HepG2 (cell line): ENCODE data around the gene LRRC4C. TPM values are rescaled to one million over a fixed set of nuclear protein-coding genes. Genes with fewer than 3 reads are reported as not detected.

Experiments used
- ATAC-seq: fragments of 200-7000 bp; cut with Tn5 transposase; 3 replicates; pipeline ENCODE4 v1.9.1; 2020; ENCODE audit warnings: mild to moderate bottlenecking, moderate library complexity
- BruUV-seq: library from RNA; stranded (reverse); fragments of 400-500 nt; replicated peaks from 2 replicates; lab custom pipeline; 2021; lab: Mats Ljungman, UMichigan
- CTCF ChIA-PET: fragments of 300-600 bp; formaldehyde crosslinking; extraction: SDS; loops from one replicate; lab custom pipeline; 2021; ENCODE audit warnings: low total read pairs, inconsistent platforms, low intra/inter-chr PET ratio; lab: Yijun Ruan, JAX
- POLR2A ChIA-PET: fragments of 350-600 bp; sonication (Branson Sonifier 250); formaldehyde crosslinking; loops from one replicate; lab custom pipeline; 2020; ENCODE audit warnings: antibody characterized with exemption, inconsistent platforms; lab: Yijun Ruan, JAX
- DNase-seq: peaks from one replicate; pipeline ENCODE4 v3.0.0-alpha.2; 2015; ENCODE audit warnings: low spot score
- FAIRE-seq: peaks from 3 replicates; lab custom pipeline; 2011; peaks lifted over from hg19 to GRCh38; lab: Jason Lieb, UNC
- H2AFZ ChIP-seq: one replicate; pipeline ENCODE4 v1.6.1; 2011; ENCODE audit warnings: low read length, inconsistent platforms
- H3K27ac ChIP-seq: fragments of 300-600 bp; 3 replicates; pipeline ENCODE4 v1.8.0; 2011; ENCODE audit warnings: mixed run types, mild to moderate bottlenecking, mixed read lengths, low read length, inconsistent platforms; ENCODE audit not compliant: insufficient read depth; ENCODE audit errors: extremely low read length
- H3K27me3 ChIP-seq, 2 experiments: fragments of 200-600 bp in 1 of 2; 2 replicates in 1 of 2; 3 replicates in 1 of 2; pipeline versions ENCODE4 v1.6.0 to v1.8.0; 2011; ENCODE audit warnings: low read length in 2 of 2, mild to moderate bottlenecking in 2 of 2, moderate library complexity in 2 of 2, inconsistent platforms in 1 of 2; ENCODE audit not compliant: insufficient read depth in 2 of 2, control insufficient read depth in 1 of 2
- H3K36me3 ChIP-seq, 2 experiments: fragments of 200-600 bp in 1 of 2; replicated peaks in 1 of 2; 2 replicates in 1 of 2; 3 replicates in 1 of 2; pipeline versions ENCODE4 v1.5.1 to v1.8.0; 2011; ENCODE audit warnings: low read length in 2 of 2, inconsistent platforms in 1 of 2; ENCODE audit not compliant: insufficient read depth in 2 of 2, control insufficient read depth in 1 of 2
- H3K4me1 ChIP-seq: 2 replicates; pipeline ENCODE4 v1.5.1; 2012; ENCODE audit warnings: low read length, inconsistent platforms; ENCODE audit not compliant: insufficient read depth
- H3K4me2 ChIP-seq: 2 replicates; pipeline ENCODE4 v1.6.0; 2011; ENCODE audit warnings: low read depth, low read length, inconsistent platforms
- H3K4me3 ChIP-seq, 3 experiments: fragments of 200-600 bp in 1 of 3; sonication (generic), shearing (Covaris generic) in 1 of 3; replicated peaks in 1 of 3; 2 replicates each; pipeline ENCODE4 v1.5.1; 2011 to 2016; ENCODE audit warnings: low read length in 3 of 3, inconsistent platforms in 2 of 3, low read depth in 2 of 3, mild to moderate bottlenecking in 2 of 3, control low read depth in 1 of 3, mixed read lengths in 1 of 3; ENCODE audit not compliant: insufficient read depth in 1 of 3
- H3K79me2 ChIP-seq: one replicate; pipeline ENCODE4 v1.6.1; 2011; ENCODE audit warnings: low read length, inconsistent platforms; ENCODE audit not compliant: insufficient read depth
- H3K9ac ChIP-seq: 2 replicates; pipeline ENCODE4 v1.6.0; 2011; ENCODE audit warnings: mild to moderate bottlenecking, low read depth, low read length, inconsistent platforms; ENCODE audit not compliant: insufficient read depth
- H3K9me3 ChIP-seq: 2 replicates; pipeline ENCODE4 v1.5.1; 2012; ENCODE audit warnings: mild to moderate bottlenecking, low read length
- H4K20me1 ChIP-seq: 2 replicates; pipeline ENCODE4 v1.6.0; 2011; ENCODE audit warnings: inconsistent platforms, mild to moderate bottlenecking, low read length, moderate library complexity; ENCODE audit not compliant: insufficient read depth
- FOXO1 ChIP-seq: sonication (generic); formaldehyde crosslinking; IDR thresholded peaks from 2 replicates; pipeline ENCODE4 v1.4.0; 2020; ENCODE audit warnings: missing genetic modification reagents
- HES4 ChIP-seq: sonication (generic); formaldehyde crosslinking; IDR thresholded peaks from 2 replicates; pipeline ENCODE4 v1.9.0; 2021; ENCODE audit warnings: mild to moderate bottlenecking, missing genetic modification reagents, borderline replicate concordance
- HMG20B ChIP-seq: conservative IDR thresholded peaks from 2 replicates; pipeline ENCODE4 v1.6.1; 2016; ENCODE audit warnings: missing genetic modification reagents, missing compliant biosample characterization
- NFATC3 ChIP-seq: sonication (generic); formaldehyde crosslinking; IDR thresholded peaks from 2 replicates; pipeline ENCODE4 v1.5.1; 2020; ENCODE audit warnings: mild to moderate bottlenecking, missing genetic modification reagents
- PHF20 ChIP-seq: sonication (generic); formaldehyde crosslinking; IDR thresholded peaks from 2 replicates; pipeline ENCODE4 v1.5.0; 2020; ENCODE audit warnings: mild to moderate bottlenecking, missing genetic modification reagents
- PRPF4 ChIP-seq: fragments of 200-400 bp; formaldehyde crosslinking; IDR thresholded peaks from 2 replicates; pipeline ENCODE4 v1.6.1; 2016; ENCODE audit warnings: low read length, low read depth; ENCODE audit not compliant: poor library complexity, severe bottlenecking
- SETDB1 ChIP-seq: sonication (generic); formaldehyde crosslinking; IDR thresholded peaks from 2 replicates; pipeline ENCODE4 v1.5.1; 2020; ENCODE audit warnings: missing genetic modification reagents, mild to moderate bottlenecking, borderline replicate concordance
- TARDBP ChIP-seq: sonication (generic); formaldehyde crosslinking; IDR thresholded peaks from 2 replicates; pipeline ENCODE4 v1.8.0; 2022; ENCODE audit warnings: mild to moderate bottlenecking, missing genetic modification reagents
- TBP ChIP-seq: sonication (generic); formaldehyde crosslinking; IDR thresholded peaks from 2 replicates; pipeline ENCODE4 v1.5.0; 2020; ENCODE audit warnings: missing genetic modification reagents
- U2AF2 ChIP-seq: fragments of 200-400 bp; formaldehyde crosslinking; IDR thresholded peaks from 2 replicates; pipeline ENCODE4 v1.6.1; 2017; ENCODE audit warnings: low read depth, mild to moderate bottlenecking, low read length
- ZBTB3 ChIP-seq: sonication (generic); formaldehyde crosslinking; IDR thresholded peaks from 2 replicates; pipeline ENCODE4 v1.4.0; 2020; ENCODE audit warnings: low read depth, mild to moderate bottlenecking, moderate library complexity, missing genetic modification reagents, borderline replicate concordance
- ZMYM4 ChIP-seq: sonication (generic); formaldehyde crosslinking; IDR thresholded peaks from 2 replicates; pipeline ENCODE4 v1.8.1; 2023; ENCODE audit warnings: mild to moderate bottlenecking, missing genetic modification reagents
- WGBS: methylation state at CpG from one replicate; pipeline ENCODE4 v1.1.6; 2017; ENCODE audit warnings: low lambda C conversion rate; 5-methylcytosine and 5-hydroxymethylcytosine counted together
- in situ Hi-C: cut with HindIII; loops from 2 replicates; pipeline ENCODE4 v1.10.0; 2017; ENCODE audit warnings: low pct_unique_long_range_greater_than_20kb; ENCODE audit not compliant: extremely low pct_ligation_motif_present
- intact Hi-C: fragments of 100-400 bp; cut with micrococcal nuclease; formaldehyde crosslinking; loops from one replicate; pipeline ENCODE4 v1.10.0; 2022; ENCODE audit not compliant: unreplicated experiment
- polyA plus RNA-seq, 8 experiments: library from polyadenylated mRNA; depleted of rRNA in 3 of 8; stranded (reverse) in 7 of 8; unstranded in 1 of 8; fragments of >200 nt; fragmentation: Illumina TruSeq in 4 of 8; extraction: Trizol in 4 of 8; gene quantifications; 2 replicates each; pipeline versions ENCODE4 v1.2.1 to v1.2.3, GENCODE V29; 2011 to 2016; ENCODE audit warnings: low read depth in 4 of 8, missing spikeins in 1 of 8, mixed read lengths in 1 of 8; ENCODE audit not compliant: insufficient read depth in 1 of 8
- total RNA-seq, 5 experiments: library from RNA; depleted of rRNA; stranded (reverse); fragments of >200 nt; fragmentation: Illumina TruSeq; extraction: Trizol; gene quantifications; 2 replicates each; pipeline ENCODE4 v1.2.3, GENCODE V29; 2016; ENCODE audit warnings: low read depth in 1 of 5
- TF ChIP-seq, protein P1 (sequence below): sonication (generic); formaldehyde crosslinking; IDR thresholded peaks from 2 replicates; pipeline ENCODE4 v1.4.0; 2020; ENCODE audit warnings: missing genetic modification reagents, borderline replicate concordance
- TF ChIP-seq, protein P2 (sequence below): IDR thresholded peaks from 2 replicates; pipeline ENCODE4 v1.6.1; 2016; ENCODE audit warnings: missing compliant biosample characterization, missing genetic modification reagents, borderline replicate concordance
- TF ChIP-seq, protein P3 (sequence below), 2 experiments: sonication (generic) in 1 of 2; formaldehyde crosslinking in 1 of 2; IDR thresholded peaks; 2 replicates each; pipeline versions ENCODE4 v1.4.0 to v1.6.1; 2018 to 2020; ENCODE audit warnings: missing genetic modification reagents in 2 of 2, borderline replicate concordance in 1 of 2, low read depth in 1 of 2, mild to moderate bottlenecking in 1 of 2, missing biosample characterization in 1 of 2
- TF ChIP-seq, protein P4 (sequence below): sonication (generic); formaldehyde crosslinking; IDR thresholded peaks from 2 replicates; pipeline ENCODE4 v1.4.0; 2020; ENCODE audit warnings: mild to moderate bottlenecking, missing genetic modification reagents
- TF ChIP-seq, protein P5 (sequence below): sonication (generic); formaldehyde crosslinking; conservative IDR thresholded peaks from 2 replicates; pipeline ENCODE4 v1.4.0; 2020; ENCODE audit warnings: missing genetic modification reagents

The LRRC4C gene
- total and polyA plus RNA-seq, 2 of the 13 experiments (the other 11 are each of a cell fraction or from before 2014, with no cell fraction given) = not detected

DNA sequence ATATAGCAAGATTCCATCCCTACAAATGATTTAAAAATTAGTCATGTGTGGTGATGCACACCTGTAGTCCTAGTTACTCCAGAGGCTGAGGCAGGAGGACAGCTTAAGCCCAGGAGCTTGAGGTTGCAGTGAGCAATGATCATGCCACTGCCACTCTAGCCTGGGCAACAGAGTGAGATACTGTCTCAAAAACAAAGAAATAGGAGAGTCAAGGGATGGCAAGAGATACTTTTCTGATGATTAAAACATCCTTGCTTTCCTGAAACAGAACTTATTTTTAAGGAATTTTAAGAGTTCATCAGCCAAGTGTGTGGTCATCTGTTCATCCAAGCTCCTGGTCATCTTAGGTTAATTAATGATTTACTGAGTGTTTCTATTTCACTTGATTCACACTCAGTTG, 1252.0 kb downstream of the LRRC4C start (continued):
- TF ChIP-seq, protein P1, sequence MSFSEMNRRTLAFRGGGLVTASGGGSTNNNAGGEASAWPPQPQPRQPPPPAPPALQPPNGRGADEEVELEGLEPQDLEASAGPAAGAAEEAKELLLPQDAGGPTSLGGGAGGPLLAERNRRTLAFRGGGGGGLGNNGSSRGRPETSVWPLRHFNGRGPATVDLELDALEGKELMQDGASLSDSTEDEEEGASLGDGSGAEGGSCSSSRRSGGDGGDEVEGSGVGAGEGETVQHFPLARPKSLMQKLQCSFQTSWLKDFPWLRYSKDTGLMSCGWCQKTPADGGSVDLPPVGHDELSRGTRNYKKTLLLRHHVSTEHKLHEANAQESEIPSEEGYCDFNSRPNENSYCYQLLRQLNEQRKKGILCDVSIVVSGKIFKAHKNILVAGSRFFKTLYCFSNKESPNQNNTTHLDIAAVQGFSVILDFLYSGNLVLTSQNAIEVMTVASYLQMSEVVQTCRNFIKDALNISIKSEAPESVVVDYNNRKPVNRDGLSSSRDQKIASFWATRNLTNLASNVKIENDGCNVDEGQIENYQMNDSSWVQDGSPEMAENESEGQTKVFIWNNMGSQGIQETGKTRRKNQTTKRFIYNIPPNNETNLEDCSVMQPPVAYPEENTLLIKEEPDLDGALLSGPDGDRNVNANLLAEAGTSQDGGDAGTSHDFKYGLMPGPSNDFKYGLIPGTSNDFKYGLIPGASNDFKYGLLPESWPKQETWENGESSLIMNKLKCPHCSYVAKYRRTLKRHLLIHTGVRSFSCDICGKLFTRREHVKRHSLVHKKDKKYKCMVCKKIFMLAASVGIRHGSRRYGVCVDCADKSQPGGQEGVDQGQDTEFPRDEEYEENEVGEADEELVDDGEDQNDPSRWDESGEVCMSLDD = no peak
- TF ChIP-seq U2AF2 (no peak), PRPF4 (no peak), HES4 (CRISPR knock-in tag) (no peak), TBP (no peak)
- TF ChIP-seq, protein P2, sequence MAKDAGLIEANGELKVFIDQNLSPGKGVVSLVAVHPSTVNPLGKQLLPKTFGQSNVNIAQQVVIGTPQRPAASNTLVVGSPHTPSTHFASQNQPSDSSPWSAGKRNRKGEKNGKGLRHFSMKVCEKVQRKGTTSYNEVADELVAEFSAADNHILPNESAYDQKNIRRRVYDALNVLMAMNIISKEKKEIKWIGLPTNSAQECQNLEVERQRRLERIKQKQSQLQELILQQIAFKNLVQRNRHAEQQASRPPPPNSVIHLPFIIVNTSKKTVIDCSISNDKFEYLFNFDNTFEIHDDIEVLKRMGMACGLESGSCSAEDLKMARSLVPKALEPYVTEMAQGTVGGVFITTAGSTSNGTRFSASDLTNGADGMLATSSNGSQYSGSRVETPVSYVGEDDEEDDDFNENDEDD (CRISPR knock-in tag) = no peak

DNA sequence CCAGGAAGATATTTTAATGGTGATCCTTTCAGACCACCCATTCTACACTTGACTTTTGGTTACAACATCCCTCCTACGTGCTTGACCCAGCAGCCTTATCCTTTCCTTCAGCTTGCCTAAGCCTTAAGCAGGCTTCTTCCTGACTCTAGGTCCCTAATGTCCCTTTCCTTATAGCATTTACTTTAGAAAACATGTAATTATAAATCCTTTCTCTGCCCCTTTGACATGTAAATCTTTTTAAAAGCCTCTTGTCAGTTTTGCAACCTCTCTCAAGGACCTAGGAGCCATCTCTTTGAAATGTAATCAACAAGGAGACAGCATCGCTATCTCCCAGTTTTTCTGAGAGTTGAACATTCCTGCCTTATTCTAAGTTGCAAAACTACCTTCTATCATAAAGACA, 1255.2 kb downstream of the LRRC4C start:
- in situ Hi-C loops = no loop called here
- TF ChIP-seq, protein P3, sequence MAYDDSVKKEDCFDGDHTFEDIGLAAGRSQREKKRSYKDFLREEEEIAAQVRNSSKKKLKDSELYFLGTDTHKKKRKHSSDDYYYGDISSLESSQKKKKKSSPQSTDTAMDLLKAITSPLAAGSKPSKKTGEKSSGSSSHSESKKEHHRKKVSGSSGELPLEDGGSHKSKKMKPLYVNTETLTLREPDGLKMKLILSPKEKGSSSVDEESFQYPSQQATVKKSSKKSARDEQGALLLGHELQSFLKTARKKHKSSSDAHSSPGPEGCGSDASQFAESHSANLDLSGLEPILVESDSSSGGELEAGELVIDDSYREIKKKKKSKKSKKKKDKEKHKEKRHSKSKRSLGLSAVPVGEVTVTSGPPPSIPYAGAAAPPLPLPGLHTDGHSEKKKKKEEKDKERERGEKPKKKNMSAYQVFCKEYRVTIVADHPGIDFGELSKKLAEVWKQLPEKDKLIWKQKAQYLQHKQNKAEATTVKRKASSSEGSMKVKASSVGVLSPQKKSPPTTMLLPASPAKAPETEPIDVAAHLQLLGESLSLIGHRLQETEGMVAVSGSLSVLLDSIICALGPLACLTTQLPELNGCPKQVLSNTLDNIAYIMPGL (CRISPR knock-in tag; IDR thresholded peaks at IDR 0.05; ENCODE audit: borderline replicate concordance in 1 of 2, low read depth in 1 of 2) = no peak
- no peak for TF ChIP-seq TARDBP (CRISPR knock-in tag)
- TF ChIP-seq, protein P4, sequence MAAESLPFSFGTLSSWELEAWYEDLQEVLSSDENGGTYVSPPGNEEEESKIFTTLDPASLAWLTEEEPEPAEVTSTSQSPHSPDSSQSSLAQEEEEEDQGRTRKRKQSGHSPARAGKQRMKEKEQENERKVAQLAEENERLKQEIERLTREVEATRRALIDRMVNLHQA = no peak
- no peak for TF ChIP-seq ZBTB3 (CRISPR knock-in tag)
- TF ChIP-seq NFATC3 = no peak
- no peak for TF ChIP-seq PHF20 (CRISPR knock-in tag)
- TF ChIP-seq, protein P5, sequence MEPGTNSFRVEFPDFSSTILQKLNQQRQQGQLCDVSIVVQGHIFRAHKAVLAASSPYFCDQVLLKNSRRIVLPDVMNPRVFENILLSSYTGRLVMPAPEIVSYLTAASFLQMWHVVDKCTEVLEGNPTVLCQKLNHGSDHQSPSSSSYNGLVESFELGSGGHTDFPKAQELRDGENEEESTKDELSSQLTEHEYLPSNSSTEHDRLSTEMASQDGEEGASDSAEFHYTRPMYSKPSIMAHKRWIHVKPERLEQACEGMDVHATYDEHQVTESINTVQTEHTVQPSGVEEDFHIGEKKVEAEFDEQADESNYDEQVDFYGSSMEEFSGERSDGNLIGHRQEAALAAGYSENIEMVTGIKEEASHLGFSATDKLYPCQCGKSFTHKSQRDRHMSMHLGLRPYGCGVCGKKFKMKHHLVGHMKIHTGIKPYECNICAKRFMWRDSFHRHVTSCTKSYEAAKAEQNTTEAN (CRISPR knock-in tag) = no peak
- TF ChIP-seq HMG20B (CRISPR knock-in tag) = no peak
- no peak for TF ChIP-seq FOXO1
- TF ChIP-seq ZMYM4 = no peak
- no peak for TF ChIP-seq SETDB1 (CRISPR knock-in tag)

More for the DNA sequence above, 1255.2 kb downstream of the LRRC4C start:
- H3K9me3 ChIP-seq = no peaks in the 10 kb centered on the region
- no peak for FAIRE-seq
- H3K4me1 ChIP-seq = no peaks in the 10 kb centered on the region
- CTCF ChIA-PET = no interaction called here
- no peak overlapping the region for H3K27ac ChIP-seq
- WGBS = 48% methylated on average over 2 of the region's 2 CpGs
- no peak overlapping the region for H3K4me2 ChIP-seq
- no peak overlapping the region for H3K9ac ChIP-seq
- no peaks in the 10 kb centered on the region for H3K36me3 ChIP-seq
- H3K4me3 ChIP-seq = no peak overlapping the region
- no TSS peak for BruUV-seq
- intact Hi-C loops = no loop called here
- H2AFZ ChIP-seq = no peak overlapping the region
- no peaks in the 10 kb centered on the region for H3K79me2 ChIP-seq
- no peak for DNase-seq
- no peak for ATAC-seq
- POLR2A ChIA-PET = no interaction called here
- H3K27me3 ChIP-seq = no peaks in the 10 kb centered on the region
- H4K20me1 ChIP-seq = no peaks in the 10 kb centered on the region
